Vagina (tissue), 2 donors: ENCODE measurements around the gene KCNIP2.

ENCODE experiments used
- POLR2A ChIP-seq, 2 donors: fragments of 450-650 bp; IDR thresholded peaks; one replicate each; pipeline ENCODE4 v1.6.1; 2017; ENCODE audit warnings: antibody characterized with exemption in 2 of 2, mild to moderate bottlenecking in 2 of 2, moderate library complexity in 2 of 2
- POLR2AphosphoS5 ChIP-seq, 2 donors: sonication (generic); formaldehyde crosslinking; IDR thresholded peaks; one replicate each; pipeline ENCODE4 v1.9.0; 2017; ENCODE audit warnings: antibody characterized with exemption in 2 of 2, mild to moderate bottlenecking in 2 of 2, low read depth in 1 of 2; ENCODE audit not compliant: insufficient read depth in 1 of 2
- TF ChIP-seq, protein P1 (sequence below), 3 experiments: fragments of 450-650 bp in 2 of 3; fragments of 200-600 bp in 1 of 3; sonication (generic) in 1 of 3; IDR thresholded peaks; one replicate each; pipeline ENCODE4 v1.5.1; 2017 to 2019; ENCODE audit warnings: antibody characterized with exemption in 3 of 3, mild to moderate bottlenecking in 2 of 3, moderate library complexity in 2 of 3

DNA sequence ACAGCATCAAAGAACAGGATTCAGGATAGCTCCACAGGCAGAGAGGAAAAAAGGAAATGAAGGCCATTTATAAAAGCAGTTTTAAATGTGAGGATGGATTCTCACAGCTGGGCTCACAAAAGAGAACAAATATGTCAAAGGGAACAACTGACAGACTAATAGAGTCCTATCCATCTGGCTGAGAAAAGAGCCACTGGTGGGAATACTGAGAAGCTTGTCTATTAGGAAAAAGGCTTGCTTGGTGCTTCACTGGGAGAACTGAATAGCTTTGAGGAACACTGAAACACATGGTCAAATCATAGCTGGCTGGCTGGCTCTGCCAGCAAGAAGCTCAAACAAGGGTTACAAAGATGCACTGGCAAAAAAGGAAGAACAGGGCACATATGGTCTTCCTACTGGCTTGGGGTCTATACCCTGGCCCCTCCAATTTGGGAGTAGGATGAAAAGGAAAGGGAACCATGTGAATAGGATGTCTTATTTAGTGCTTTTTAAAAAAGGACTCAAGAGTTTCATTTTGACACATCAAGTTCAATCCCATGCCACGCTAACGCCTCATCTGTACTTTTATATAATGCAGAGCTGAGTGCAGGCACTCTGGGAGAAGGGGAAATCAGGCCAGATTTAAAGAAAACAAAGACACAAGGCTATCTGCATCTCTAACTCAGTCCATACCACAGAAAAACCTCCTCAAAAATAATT is 44.8 kb upstream of the KCNIP2 start:
- TF ChIP-seq, protein P1, sequence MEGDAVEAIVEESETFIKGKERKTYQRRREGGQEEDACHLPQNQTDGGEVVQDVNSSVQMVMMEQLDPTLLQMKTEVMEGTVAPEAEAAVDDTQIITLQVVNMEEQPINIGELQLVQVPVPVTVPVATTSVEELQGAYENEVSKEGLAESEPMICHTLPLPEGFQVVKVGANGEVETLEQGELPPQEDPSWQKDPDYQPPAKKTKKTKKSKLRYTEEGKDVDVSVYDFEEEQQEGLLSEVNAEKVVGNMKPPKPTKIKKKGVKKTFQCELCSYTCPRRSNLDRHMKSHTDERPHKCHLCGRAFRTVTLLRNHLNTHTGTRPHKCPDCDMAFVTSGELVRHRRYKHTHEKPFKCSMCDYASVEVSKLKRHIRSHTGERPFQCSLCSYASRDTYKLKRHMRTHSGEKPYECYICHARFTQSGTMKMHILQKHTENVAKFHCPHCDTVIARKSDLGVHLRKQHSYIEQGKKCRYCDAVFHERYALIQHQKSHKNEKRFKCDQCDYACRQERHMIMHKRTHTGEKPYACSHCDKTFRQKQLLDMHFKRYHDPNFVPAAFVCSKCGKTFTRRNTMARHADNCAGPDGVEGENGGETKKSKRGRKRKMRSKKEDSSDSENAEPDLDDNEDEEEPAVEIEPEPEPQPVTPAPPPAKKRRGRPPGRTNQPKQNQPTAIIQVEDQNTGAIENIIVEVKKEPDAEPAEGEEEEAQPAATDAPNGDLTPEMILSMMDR (IDR thresholded peaks at IDR 0.05), result no peak
- TF ChIP-seq POLR2A (IDR thresholded peaks at IDR 0.05) (no peak), POLR2AphosphoS5 (IDR thresholded peaks at IDR 0.05; ENCODE audit: insufficient read depth in 1 of 2, low read depth in 1 of 2) (no peak)
